Type B pancreatic cell (in vitro differentiated cells): ENCODE measurements around the gene KANSL1L. TPM values are rescaled to one million over a fixed set of nuclear protein-coding genes. Genes with fewer than 3 reads are reported as not detected.

Experiments used
- DNase-seq: peaks from one replicate; pipeline ENCODE4 v3.0.0; 2021; ENCODE audit warnings: mixed read lengths; ENCODE audit not compliant: unreplicated experiment; ENCODE audit errors: extremely low spot score
- H3K27ac Mint-ChIP-seq: 2 replicates; pipeline ENCODE4 v1.8.0; 2021; ENCODE audit warnings: mild to moderate bottlenecking, mixed read lengths
- H3K27me3 Mint-ChIP-seq: 2 replicates; pipeline ENCODE4 v1.8.0; 2021; ENCODE audit warnings: mixed read lengths
- H3K36me3 Mint-ChIP-seq: 2 replicates; pipeline ENCODE4 v1.8.0; 2021; ENCODE audit warnings: mixed read lengths
- H3K4me1 Mint-ChIP-seq: one replicate; pipeline ENCODE4 v1.8.0; 2021; ENCODE audit warnings: mixed read lengths; ENCODE audit not compliant: unreplicated experiment
- H3K4me3 Mint-ChIP-seq: 2 replicates; pipeline ENCODE4 v1.8.0; 2021; ENCODE audit warnings: mild to moderate bottlenecking, mixed read lengths
- H3K9me3 Mint-ChIP-seq: 2 replicates; pipeline ENCODE4 v1.8.0; 2021; ENCODE audit warnings: mixed read lengths
- total RNA-seq: library from RNA; stranded (reverse); gene quantifications from 2 replicates; pipeline ENCODE4 v1.2.1, GENCODE V29; 2021; ENCODE audit warnings: low replicate concordance
- TF ChIP-seq, protein P1 (sequence below): fragments of 200-600 bp; sonication (generic); conservative IDR thresholded peaks from 2 replicates; pipeline ENCODE4 v1.5.0; 2021; ENCODE audit warnings: antibody characterized with exemption, mild to moderate bottlenecking

KANSL1L gene
- total RNA-seq, 1 donor from 2014 or later = 17.2 TPM

DNA sequence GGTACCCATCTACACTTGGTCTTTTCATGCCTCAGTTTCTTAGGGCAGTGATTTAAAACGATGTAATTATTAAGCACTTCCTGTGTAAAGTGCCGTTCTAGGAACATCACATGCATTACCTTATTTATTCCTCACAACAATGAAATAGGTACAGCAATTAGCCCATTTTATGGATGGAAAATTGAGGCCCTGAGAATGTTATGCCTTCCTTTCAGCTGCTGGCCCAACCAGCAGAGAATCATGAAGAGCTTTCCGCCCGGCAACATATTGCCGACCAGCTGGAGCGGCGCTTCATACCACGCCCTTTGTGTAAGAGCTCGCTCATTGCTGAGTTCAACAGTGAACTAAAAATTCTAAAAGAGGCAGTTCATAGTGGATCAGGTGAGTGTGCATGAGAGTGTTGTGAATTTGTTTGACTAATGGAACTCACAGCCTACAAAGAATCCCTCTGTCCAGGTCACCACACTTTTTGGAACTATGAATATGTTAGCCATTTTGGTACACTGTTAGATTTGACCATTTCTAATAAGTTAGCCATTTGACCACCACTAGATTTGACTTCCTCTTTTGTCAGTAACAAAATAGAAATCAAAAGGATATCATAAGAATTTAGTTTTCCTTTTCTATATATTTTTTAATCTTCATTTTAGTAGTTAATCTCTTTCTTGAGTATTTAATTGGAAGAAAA lies 194.4 kb downstream of the KANSL1L start:
- Mint-ChIP-seq H3K4me3 (no peak overlapping the region), H3K27me3 (no peaks in the 10 kb centered on the region), H3K4me1 (no peaks in the 10 kb centered on the region), H3K9me3 (no peaks in the 10 kb centered on the region), H3K36me3 (no peaks in the 10 kb centered on the region), H3K27ac (no peak overlapping the region)
- TF ChIP-seq, protein P1, sequence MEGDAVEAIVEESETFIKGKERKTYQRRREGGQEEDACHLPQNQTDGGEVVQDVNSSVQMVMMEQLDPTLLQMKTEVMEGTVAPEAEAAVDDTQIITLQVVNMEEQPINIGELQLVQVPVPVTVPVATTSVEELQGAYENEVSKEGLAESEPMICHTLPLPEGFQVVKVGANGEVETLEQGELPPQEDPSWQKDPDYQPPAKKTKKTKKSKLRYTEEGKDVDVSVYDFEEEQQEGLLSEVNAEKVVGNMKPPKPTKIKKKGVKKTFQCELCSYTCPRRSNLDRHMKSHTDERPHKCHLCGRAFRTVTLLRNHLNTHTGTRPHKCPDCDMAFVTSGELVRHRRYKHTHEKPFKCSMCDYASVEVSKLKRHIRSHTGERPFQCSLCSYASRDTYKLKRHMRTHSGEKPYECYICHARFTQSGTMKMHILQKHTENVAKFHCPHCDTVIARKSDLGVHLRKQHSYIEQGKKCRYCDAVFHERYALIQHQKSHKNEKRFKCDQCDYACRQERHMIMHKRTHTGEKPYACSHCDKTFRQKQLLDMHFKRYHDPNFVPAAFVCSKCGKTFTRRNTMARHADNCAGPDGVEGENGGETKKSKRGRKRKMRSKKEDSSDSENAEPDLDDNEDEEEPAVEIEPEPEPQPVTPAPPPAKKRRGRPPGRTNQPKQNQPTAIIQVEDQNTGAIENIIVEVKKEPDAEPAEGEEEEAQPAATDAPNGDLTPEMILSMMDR = no peak
- DNase-seq = no peak

DNA sequence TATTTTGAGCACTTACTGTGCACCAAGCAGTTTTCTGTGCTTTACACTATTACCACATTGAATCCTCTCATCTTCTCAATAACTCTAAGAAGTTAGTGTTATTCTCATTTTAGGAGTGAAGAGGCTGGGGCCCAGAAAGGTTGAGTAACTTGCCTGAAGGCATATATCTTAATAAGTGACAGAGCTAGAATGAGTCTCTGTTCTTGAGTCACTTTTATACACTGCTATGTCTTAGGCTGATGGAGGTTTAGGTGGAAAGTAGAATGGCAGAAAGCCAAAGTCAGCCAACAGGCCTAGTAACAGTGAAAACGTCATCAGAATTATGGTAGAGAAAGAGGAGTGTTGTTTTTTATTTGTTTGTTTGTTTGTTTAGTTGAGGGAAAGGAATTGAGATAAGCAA lies 196.6 kb downstream of the KANSL1L start:
- H3K9me3 Mint-ChIP-seq = no peaks in the 10 kb centered on the region
- H3K27ac Mint-ChIP-seq = no peak overlapping the region
- TF ChIP-seq, protein P1 = no peak
- no peaks in the 10 kb centered on the region for H3K4me1 Mint-ChIP-seq
- no peak for DNase-seq
- no peaks in the 10 kb centered on the region for H3K27me3 Mint-ChIP-seq
- H3K4me3 Mint-ChIP-seq = no peak overlapping the region
- H3K36me3 Mint-ChIP-seq = no peaks in the 10 kb centered on the region

DNA sequence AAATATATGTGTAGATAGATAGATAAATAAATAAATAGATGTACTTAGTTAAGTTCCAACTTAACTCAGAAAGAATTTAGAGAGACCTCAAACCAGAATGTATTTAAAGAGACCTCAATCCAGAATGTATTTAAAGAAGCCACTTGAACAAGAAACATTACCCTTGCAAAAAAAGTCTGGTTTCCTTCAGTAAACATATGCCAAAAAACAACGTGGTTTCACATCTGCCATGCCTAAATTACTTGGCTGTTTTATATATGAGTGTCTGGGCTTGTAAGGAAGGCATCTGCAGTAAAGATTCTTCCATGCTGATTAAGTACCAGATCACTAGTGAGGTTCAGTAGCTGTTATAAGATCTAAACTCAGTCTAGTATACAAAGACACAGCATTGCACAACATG lies 197.9 kb downstream of the KANSL1L start:
- Mint-ChIP-seq H3K4me1 (no peaks in the 10 kb centered on the region), H3K36me3 (no peaks in the 10 kb centered on the region), H3K9me3 (no peaks in the 10 kb centered on the region), H3K27ac (no peak overlapping the region), H3K27me3 (no peaks in the 10 kb centered on the region), H3K4me3 (no peak overlapping the region)
- DNase-seq = no peak
- TF ChIP-seq, protein P1 = no peak

Other genes with a start within 250 kb of the KANSL1L start
- 48.5 and 53.7 TPM in 2 replicates for gene RPE, start 168.8 kb downstream of the KANSL1L start, total RNA-seq
- 1.7 and 2.1 TPM in 2 replicates for gene ACADL, start 54.0 kb upstream of the KANSL1L start, total RNA-seq
- 4.9 TPM in 1 of 2 replicates, not detected in the other for gene MYL1, start 143.8 kb upstream of the KANSL1L start, total RNA-seq